DOHH2 (cell line): ENCODE results near the gene CNTLN.

Experiments used
- EZH2phosphoT487 ChIP-seq: fragments of 200-600 bp; sonication (generic); IDR thresholded peaks from 2 replicates; pipeline ENCODE4 v1.6.1; 2017; ENCODE audit warnings: borderline replicate concordance, mild to moderate bottlenecking, antibody characterized with exemption, low read length, moderate library complexity, mixed read lengths
- TF ChIP-seq, protein P1 (sequence below): fragments of 200-600 bp; sonication (generic); IDR thresholded peaks from one replicate; pipeline ENCODE4 v1.5.1; 2014; ENCODE audit warnings: antibody characterized with exemption, mild to moderate bottlenecking, low read depth, low read length; ENCODE audit not compliant: poor library complexity, severe bottlenecking

DNA sequence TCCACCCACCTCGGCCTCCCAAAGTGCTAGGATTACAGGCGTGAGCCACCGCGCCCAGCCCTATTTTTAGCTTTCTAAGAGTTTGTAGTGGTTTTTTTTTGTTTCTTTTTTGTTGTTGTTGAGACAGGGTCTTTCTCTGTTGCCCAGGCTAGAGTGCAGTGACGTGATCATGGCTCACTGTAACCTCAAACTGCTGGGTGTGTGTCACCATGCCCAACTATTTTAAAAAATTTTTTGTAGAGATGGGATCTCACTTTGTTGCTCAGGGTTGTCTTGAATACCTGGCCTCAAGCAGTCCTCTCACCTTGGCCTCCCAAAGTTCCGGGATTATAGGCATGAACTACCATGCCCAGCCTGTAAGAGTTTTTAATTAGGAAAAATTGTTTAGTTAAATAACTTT is 298.7 kb downstream of the CNTLN start:
- TF ChIP-seq, protein P1, sequence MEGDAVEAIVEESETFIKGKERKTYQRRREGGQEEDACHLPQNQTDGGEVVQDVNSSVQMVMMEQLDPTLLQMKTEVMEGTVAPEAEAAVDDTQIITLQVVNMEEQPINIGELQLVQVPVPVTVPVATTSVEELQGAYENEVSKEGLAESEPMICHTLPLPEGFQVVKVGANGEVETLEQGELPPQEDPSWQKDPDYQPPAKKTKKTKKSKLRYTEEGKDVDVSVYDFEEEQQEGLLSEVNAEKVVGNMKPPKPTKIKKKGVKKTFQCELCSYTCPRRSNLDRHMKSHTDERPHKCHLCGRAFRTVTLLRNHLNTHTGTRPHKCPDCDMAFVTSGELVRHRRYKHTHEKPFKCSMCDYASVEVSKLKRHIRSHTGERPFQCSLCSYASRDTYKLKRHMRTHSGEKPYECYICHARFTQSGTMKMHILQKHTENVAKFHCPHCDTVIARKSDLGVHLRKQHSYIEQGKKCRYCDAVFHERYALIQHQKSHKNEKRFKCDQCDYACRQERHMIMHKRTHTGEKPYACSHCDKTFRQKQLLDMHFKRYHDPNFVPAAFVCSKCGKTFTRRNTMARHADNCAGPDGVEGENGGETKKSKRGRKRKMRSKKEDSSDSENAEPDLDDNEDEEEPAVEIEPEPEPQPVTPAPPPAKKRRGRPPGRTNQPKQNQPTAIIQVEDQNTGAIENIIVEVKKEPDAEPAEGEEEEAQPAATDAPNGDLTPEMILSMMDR, result no peak
- no peak for TF ChIP-seq EZH2phosphoT487
